Femur (tissue), 1 donor: ENCODE results near the gene ZNF574.
"Not testable (repeated sequence)": the region's sequence is repeated elsewhere in the genome, so short reads cannot be mapped to it uniquely, and the experiment has no call there.

ENCODE experiments used
- DNase-seq: peaks from one replicate; pipeline ENCODE4 v3.0.0-alpha.2; 2017

Gene ZNF574

DNA sequence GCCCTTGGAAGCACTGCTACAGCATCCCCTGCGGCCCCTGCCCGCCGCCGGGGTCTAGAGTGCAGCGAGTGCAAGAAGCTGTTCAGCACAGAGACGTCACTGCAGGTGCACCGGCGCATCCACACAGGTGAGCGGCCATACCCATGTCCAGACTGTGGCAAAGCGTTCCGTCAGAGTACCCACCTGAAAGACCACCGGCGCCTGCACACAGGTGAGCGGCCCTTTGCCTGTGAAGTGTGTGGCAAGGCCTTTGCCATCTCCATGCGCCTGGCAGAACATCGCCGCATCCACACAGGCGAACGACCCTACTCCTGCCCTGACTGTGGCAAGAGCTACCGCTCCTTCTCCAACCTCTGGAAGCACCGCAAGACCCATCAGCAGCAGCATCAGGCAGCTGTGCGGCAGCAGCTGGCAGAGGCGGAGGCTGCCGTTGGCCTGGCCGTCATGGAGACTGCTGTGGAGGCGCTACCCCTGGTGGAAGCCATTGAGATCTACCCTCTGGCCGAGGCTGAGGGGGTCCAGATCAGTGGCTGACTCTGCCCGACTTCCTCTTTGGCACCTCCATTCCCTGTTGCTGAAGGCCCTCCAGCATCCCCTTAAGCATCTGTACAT lies 4.9 kb downstream of the ZNF574 start:
- DNase-seq: no peak

DNA sequence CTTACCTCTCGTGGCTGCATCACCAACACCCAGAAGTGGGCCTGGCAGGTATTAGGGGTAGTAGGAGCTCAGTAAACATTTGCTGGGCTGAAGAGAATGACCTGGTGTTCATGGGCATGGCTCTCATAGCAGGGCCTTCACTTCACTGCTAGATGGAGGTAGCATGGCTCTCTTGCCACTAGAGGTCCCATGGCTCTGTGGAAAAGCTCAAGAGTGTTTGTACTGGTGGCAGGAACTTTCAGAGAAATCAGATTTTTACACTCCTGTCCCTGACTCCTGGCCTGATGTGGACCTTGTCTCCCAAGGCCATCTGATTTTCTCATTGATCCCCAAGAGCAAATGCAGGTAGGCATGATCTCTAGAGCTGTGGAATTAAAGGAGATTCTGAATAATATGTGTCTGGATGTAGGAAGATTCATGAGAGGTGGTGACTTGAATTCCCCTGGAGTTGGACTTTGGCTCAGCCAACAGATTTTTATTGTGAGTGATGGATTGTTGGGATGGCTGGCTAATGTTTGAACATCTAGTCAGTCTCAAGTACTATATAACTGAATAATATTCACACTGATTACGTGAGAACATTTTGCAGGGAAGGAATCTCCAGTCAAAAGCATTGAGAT lies 5.7 kb downstream of the ZNF574 start:
- DNase-seq: no peak

DNA sequence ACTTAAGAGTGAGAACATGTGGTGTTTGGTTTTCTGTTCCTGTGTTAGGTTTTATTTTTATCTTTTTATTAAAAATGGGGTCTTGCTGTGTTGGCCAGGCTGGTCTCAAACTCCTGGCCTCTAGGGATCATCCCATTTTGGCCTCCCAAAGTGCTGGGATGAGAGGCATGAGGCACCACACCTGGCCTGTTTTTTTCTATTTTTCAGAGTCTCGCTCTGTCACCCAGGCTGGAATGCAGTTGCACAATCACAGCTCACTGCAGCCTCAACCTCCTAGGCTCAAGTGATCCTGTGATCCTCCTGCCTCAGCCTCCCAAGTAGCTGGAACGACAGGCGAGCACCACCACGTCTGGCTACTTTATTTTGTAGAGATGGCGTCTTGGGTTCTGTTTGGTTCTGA lies 7.6 kb downstream of the ZNF574 start:
- DNase-seq: no peak

DNA sequence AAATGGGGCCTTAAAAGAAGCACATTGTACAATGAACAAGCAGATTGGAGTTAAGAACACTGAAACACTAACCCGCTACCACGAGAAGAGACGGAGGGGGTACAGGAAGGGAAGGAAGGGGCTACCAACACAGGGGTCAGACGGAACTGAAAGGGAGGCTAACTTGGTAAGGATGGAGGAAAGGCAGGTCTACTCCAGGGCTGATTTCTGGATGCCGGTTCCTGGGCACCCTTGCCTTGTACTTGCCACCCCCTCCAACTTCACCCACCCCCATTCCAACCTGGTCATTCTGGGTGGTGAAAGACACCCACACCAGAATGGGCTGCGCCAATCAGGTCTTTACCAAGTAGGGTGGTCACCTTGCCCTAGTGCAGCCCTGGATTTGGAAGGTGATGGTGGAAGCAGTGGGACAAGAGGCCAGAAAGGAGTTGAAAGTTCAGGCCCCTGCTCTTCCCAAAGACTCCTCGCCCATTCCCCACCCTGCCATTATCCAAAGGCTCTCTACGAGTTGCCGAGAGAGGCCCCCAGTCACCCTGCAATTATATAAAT lies 10.3 kb downstream of the ZNF574 start:
- no peak for DNase-seq

DNA sequence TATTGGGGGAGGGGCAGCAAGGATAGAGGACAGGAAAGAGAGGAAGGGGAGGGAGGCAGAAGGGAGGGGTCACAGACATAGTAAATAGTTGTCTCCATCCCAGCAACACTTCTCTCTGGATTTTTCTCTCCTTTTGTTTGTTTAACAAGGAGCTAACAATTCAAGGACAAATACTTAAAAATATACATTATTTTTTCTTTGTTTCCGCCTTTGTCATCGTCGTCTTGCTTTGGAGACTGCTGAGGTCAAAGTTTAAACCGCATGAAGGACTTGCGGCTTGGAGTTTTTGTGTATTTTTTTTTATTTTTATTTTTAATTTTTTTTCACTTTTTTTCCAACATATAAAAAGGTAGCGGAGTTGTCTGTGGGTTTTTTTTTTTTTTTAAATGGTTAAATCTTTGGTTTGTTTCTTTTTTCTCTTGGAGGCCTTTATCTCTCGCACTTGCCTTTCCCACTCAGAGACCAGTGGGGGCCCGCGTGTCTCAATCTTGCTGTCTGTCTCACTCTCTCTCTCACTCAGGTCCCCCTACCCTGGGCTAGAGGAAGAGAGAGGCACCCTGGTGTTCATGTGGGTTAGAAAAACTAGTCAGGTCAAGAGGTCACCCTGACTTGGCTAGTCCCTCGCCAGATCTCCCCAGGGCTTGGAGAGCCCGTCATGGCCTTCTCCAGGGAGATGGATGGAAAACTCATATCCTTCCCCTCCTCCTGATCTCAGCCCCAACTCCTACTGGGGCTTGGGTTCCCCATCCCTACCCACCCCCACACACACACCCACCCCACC lies 11.0 kb downstream of the ZNF574 start:
- DNase-seq: no peak

DNA sequence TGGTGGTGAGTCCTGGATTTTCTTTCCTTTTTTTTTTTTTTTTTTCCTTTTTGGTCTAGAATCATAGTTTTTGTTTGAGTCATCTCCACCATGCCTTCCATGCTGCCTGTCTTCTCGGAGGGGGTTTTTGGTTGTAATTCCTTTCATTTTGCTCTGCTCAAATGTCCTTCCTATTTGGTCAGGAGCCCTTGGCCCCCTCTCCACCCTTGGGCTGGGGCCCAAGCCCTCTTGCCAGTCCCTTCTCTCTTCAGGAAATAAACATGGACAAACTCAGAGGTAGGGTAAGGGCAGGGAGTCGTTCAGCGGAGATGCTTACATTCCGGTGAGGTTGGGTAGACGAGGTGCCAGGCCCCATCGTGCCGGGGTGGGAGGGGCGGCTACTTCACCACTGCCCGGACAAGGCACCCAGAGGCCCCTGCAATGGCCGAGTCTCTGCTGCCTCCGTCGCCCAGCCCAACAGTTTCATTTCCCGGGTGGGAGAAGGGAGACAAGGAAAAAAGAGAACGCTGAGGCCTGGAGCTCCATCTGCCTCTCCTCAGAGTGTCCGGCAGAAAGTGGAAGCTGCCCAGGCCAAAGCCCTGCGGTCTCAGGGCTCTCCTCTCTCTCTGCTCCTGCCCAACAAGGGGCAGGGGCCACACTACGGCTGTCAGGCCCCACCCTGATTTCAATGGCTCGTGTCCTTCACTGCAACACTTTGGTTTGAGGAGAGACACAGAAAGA lies 12.7 kb downstream of the ZNF574 start:
- DNase-seq: no peak

DNA sequence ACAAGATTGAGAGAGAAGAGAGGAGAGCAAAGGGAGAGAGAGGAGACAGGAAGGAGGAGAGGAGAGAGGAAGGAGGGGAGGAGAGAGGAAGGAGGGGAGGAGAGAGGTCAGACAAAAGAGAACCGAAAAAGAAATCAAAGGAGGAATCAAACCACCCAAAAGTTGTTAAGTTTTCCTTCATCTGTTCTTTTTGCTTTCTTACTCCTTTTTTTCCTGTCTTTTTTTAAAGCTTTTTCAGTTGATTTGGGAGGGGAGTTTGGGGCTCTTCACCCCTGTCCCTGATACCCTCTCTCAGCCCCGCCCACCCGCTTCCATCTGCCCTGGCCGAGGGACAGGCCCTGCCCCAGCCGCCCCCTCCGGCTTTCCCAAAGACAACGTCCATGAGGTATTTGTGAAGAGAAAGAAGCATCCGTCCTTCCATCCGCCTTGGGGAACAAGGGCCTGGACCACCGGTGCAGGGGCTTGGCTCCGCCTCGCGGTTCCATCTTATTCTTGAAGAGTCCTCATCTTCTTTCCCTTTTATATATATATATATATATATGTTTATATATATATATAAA lies 13.3 kb downstream of the ZNF574 start:
- no peak for DNase-seq

DNA sequence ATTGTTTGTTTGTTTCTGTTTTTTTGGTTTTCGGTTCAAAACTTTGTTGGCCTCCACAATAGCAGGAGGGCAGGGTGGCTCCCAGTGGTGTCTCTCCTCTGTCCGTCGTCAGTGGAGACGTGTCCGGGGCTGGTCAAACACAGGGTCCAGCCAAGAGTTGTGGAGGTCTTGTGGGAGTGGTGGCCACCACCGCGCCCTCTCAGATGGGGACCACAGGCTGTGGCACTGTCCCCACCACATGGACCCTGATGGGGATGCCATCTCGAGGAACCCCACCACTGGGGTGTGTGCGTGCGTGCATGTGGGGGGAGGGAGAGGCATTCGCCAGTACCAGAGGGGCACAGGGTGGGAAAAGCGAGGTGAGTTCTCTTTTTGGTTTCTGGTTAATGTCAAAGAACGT lies 13.8 kb downstream of the ZNF574 start:
- no peak for DNase-seq

DNA sequence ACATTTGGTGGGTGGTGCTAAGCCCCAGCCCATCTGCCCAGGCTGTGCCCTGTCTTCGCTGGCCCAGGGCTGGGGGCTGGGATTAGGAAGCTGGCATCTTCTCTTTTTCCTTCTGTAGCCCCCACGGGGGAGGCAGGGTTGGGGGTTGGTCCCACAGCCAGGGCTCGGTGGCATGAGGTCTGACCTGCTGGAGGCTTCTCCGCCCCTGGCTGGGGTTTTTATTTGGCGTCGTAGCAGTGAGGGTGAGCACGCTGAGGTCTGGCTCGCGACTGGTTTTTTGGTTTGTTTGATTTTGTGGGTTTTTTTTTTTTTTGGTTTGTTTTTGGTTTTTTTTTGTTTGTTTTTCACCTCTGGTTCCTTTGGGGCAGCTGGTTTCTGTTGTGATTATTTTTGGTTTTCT lies 14.7 kb downstream of the ZNF574 start:
- no peak for DNase-seq

DNA sequence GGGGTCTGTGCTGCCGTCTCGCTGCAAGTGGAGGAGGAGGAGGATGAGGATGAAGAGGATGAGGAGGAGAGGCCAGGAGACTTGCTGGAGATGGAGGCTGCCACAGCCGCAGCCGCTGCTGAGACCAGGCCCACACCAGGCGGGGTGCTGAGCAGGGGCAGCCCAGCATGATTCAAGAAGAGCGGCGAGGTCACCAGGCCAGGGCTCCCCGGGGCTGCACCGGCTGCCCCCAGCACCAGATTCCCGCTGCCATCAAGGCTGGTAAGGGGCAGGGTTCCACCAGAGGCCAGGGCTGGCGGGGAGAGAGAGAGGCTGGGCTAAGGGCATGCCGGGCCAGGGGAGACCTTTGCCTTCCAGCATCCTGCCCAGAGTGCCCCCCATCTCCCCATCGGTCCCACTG lies 15.3 kb downstream of the ZNF574 start:
- no peak for DNase-seq

DNA sequence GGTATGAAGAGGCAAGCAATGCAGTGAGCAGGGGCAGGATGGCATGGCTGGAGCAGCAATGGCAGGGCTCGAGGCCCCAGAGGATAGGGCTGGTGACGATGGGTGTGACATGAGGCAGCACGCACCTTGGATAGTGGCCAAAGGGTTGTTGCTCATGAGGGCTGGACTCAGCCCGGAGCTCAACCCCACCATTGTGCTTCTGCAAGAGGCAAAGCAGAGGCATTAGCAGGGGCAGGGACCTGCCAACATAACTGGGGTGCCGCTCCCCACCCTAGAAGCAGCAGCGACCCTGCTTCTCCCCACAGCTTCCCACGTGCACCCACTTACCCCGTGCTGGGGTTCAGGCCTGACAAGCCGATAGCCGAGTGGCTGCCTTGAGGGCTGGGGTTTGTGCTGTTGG lies 15.8 kb downstream of the ZNF574 start:
- DNase-seq: no peak

DNA sequence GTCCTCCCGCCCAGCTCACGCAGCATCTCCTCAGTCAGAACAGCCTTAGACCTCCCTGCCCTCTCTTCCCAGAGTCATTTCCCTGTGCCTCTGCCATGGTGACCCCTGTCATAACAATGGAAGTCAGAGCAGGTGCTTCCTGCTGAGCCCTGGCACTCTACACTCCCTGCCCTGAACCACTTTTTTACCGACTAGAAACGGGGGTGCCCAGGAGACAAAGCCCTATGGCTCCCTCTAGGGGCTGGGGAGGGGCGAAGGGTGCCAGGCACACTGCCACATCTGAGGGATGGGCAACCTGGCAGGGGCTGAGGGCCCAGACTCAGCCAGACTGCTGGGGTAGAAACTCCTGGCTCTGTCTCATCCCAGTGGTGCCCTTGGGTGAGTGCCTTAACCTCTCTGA lies 16.4 kb downstream of the ZNF574 start:
- no peak for DNase-seq

DNA sequence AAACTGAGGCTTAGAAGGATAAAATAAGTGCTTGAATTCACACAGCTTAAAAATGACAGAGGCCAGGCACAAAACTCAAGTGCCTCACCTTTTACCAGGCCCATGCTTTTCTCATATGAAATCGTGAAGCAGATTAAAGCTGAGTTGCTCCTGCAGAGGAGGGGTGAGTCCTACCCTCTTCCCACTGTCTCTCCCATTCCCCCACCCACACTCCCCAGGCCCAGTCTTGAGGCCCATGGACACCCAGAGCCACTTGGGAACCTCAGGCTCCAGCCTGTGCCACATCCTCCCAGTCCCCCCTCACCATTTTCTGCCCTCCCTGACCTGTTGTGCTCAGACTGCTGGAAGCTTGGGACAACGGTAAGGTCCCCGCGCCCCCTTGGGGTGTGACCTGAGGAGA lies 17.5 kb downstream of the ZNF574 start:
- no peak for DNase-seq

DNA sequence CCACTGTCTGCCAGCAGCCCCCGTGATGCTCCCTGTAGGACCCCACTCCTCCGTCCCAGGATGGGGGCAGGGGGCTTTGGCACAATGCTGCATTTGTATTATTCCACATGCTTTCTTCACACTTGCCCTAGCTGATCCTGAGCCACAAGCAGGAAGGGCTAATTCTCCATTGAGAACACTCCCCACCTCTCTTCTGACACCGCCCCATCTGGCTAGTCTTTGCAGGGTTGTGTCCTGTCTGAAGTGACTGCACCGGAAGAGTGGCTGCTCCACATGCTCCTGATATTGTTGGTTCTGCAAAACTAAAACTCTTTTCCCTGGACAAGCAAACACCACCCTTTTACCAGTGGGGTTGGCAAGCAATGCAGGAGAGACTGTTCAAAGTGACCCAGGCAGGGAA lies 18.0 kb downstream of the ZNF574 start:
- DNase-seq: no peak

DNA sequence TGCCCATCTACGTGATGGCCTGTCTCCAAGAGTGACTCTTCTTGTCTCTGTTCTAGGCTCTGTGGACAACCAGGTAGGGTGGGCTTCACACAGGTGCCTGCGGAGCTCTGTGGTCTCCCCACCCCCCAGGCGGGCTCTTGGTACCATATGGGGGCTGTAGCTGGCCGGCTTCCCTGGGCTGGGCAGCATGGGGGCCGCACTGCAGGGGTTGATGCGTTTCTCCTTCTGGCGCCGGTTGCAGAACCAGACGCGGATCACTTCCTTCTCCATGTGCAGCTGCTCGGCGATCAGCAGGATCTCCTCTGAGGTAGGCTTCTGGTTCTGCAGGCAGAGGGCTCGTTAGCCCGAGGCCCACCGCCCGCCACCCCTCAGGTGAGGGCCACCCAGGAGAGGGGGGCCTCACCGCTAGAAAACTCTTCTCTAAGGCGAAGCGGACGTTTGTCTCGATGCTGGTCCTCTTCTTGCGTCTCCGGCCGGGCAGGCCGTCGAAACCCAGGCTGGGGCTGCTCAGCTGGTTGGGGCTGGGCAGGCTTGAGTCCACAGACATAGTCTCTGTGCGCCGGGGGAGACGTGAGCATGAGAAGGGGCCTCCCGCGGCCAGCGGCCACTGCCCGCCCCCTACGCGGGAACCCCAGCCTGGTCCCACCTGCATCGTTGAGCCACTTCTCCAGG lies 19.3 kb downstream of the ZNF574 start:
- DNase-seq: no peak

DNA sequence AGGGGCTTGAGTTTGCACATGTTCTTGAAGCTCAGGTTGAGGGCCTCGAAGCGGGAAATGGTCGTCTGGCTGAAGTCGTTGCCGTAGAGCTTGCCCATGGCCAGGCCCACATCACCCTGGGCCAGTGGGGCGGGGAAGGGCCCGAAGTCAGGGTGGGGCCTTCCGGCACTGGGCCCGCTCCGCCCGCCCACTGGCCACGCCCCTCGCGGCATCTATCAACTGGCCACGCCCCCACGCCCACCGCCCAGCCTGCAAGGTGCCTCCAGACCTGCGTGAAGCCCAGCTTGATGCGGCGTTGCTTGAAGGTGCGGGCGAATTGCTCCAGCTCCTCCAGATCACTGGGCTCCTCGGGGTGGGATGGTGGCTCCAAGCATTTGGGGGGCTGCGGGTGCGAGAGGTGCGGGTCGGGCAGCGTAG lies 19.9 kb downstream of the ZNF574 start:
- DNase-seq: no peak

DNA sequence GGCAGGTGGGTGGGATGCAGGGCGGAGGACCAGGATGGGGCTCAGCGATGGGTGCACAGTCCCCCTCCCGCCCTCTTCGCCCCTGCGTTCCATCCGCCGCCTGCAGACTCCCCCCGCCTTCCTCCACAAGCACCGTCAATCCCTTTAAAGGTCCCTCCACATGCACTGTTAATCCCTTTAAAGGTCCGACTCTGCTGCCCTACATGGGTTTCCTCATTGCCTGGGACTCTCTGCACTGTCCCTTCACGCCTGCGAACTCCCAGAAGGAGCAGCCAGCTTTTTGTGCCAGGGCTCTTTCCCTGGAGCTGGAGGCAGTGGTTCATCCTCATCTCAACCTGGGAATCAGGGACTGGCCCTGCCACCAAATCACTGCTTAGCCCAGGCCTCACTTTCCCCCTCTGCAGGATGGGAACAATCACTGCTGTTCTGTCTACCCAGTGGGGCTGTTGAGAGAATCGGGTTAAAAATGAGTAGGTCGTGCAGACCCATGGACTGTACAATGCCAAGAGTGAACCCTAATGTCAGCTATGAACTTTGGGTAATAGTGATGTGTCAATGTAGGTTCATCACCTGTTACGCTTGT lies 20.4 kb downstream of the ZNF574 start:
- no peak for DNase-seq

DNA sequence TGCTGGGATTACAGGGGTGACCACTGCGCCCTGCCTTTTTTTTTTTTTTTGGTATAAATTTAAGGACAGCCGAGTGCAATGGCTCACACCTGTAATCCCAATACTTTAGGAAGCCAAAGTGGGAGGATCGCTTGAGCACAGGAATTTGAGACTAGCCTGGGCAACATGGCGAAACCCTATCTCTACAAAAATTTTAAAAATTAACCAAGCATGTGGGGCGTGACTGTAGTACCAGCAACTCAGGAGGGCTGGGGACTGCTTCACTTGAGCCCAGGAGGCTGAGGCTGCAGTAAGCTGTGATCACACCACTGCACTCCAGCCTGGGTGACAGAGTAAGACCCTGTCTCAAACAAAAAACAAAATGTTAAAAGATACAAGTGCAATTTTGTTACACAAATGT lies 21.5 kb downstream of the ZNF574 start:
- DNase-seq: no peak

DNA sequence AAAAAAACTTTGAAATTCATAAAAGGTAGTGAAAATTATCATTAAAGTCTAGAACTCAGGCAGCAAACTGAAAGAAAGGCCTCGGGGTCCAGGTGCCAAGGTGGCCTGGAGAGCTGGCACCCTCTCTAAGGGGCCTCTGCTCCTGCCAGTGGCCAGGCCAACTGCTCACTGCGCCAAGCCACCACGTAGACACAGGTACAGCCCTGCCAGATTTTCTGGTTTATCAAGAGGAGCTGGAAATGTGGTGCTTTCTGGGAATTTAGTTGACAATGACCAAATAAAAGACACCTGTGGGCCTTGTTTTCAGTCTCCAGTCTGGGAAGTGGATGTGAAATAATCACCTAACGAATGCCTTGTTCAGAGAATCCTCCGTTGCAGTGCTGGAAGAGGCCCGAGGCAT lies 22.8 kb downstream of the ZNF574 start:
- DNase-seq: no peak

DNA sequence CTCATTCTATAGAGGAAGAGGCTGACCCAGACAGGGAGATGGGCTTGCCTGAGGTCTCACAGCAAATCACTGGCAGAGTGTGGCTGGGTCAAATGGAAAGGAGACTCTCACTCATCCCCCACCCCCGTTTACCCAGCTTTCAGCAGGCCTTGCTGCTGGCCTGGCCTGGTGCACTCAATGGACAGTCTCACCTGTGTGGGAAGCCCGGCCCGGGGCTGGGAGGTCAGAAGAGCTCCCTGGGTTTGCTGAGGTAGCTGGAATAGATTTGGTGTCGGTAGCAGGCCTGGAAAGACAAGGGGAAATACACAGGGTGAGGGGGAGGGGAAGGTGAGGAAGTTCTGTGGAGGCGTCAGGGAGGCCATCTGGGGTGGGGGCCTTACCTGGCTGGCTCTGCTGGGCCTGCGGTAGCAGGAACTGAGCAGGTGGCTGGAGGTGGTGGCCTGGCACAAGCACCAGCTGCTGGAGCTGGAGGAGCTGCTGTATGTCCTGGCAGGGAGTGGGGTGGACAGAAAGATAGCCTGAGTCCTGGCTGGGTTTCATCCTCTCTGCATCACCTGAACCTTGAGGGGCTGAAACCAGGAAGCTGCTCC lies 23.5 kb downstream of the ZNF574 start:
- no peak for DNase-seq

DNA sequence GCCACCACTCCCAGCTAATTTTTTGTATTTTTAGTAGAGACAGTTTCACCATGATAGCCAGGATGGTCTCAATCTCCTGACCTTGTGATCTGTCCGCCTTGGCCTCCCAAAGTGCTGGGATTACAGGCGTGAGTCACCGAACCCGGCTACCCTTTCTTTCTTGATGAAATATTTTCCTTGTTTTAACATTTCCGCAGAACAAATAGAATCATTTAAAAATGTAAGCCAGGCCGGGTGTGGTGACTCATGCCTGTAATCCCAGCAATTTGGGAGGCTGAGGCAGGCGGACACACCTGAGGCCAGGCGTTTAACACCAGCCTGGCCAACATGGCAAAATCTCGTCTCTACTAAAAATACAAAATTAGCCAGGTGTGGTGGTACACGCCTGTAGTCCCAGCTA lies 24.3 kb downstream of the ZNF574 start:
- not testable (repeated sequence) for DNase-seq

DNA sequence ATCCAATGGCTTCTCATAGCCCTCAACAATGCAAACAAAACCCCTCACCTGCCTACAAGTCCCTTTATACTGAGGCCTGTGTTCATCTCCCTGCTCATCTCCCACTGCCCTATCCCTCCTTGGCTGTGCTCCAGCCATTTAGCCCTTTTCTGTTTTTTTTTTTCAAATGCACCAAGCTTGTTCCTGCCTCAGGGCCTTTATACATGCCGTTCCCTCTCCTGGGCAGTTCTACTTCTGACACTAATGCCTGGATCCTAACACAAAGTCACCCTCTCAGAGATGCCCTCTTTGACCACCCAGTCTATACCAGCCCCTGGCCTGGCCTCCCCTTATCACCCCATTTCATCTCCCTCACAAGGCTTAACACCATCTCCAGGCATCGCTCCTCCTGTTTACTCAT lies 26.9 kb downstream of the ZNF574 start:
- DNase-seq: no peak
